ENCODE results near the gene AMOTL1. TPM values are rescaled to one million over a fixed set of nuclear protein-coding genes. Genes with fewer than 3 reads are reported as not detected.

AMOTL1 gene
- total and polyA plus RNA-seq, 3 experiments from 2014 or later = 0.12 to 0.78 (median 0.50) TPM

GRCh38 chr11:94739331-94739730 is 28.8 kb upstream of the AMOTL1 start:
- H3K27ac ChIP-seq (ENCODE audit: low read depth, low read length) = no peak overlapping the region
- no peaks in the 10 kb centered on the region for H3K9me3 Mint-ChIP-seq
- H3K4me3 Mint-ChIP-seq = no peak overlapping the region
- no peak for DNase-seq
- H3K27me3 Mint-ChIP-seq = peaks cover 23 to 37% of the 10 kb centered on the region in 2 donors
- H3K9me3 ChIP-seq (ENCODE audit: low read length) = no peaks in the 10 kb centered on the region
- peaks cover 8% of the 10 kb centered on the region for H3K27me3 ChIP-seq (ENCODE audit: insufficient read depth, low read length, poor library complexity, severe bottlenecking)
- H3K36me3 ChIP-seq (ENCODE audit: insufficient read depth, low read length) = no peaks in the 10 kb centered on the region
- H3K4me1 ChIP-seq (ENCODE audit: insufficient read depth, low read length) = no peaks in the 10 kb centered on the region
- CTCF ChIA-PET = no interaction called here
- POLR2A ChIA-PET = no interaction called here
- H3K4me3 ChIP-seq (ENCODE audit: low read length) = no peak overlapping the region
- H3K4me1 Mint-ChIP-seq = peaks cover 13 to 15% (median 15%) of the 10 kb centered on the region in 3 donors
- H3K27ac Mint-ChIP-seq = no peak overlapping the region
- no peaks in the 10 kb centered on the region for H3K36me3 Mint-ChIP-seq

- Mint-ChIP-seq H3K27ac (peak overlapping the region in 2 of 8 donors; percentile 51 to 71), H3K4me1 (peaks cover 13 to 15% (median 15%) of the 10 kb centered on the region in 3 donors), H3K27me3 (peaks cover 21 to 38% of the 10 kb centered on the region in 2 donors), H3K9me3 (no peaks in the 10 kb centered on the region), H3K4me3 (peak overlapping the region in 6 of 7 donors; percentile 2 to 74 (median 32)), H3K36me3 (no peaks in the 10 kb centered on the region)
- Histone ChIP-seq H3K27ac (ENCODE audit: low read depth, low read length) (no peak overlapping the region), H3K4me3 (ENCODE audit: low read length) (no peak overlapping the region), H3K36me3 (ENCODE audit: insufficient read depth, low read length) (no peaks in the 10 kb centered on the region), H3K9me3 (ENCODE audit: low read length) (no peaks in the 10 kb centered on the region), H3K27me3 (ENCODE audit: insufficient read depth, low read length, poor library complexity, severe bottlenecking) (peaks cover 8% of the 10 kb centered on the region), H3K4me1 (ENCODE audit: insufficient read depth, low read length) (no peaks in the 10 kb centered on the region)
- CTCF ChIA-PET = interaction anchor here (1.0 kb wide), 1 partner anchor 1724 kb away, joined by 3 read pairs; no protein-coding TSS in a partner anchor
- no peak for DNase-seq
- POLR2A ChIA-PET = no interaction called here
These were observed 27.8 kb upstream of the AMOTL1 start for GRCh38 chr11:94740083-94741021.

- Histone ChIP-seq H3K4me3 (ENCODE audit: low read length) (no peak overlapping the region), H3K27me3 (ENCODE audit: insufficient read depth, low read length, poor library complexity, severe bottlenecking) (peaks cover 8% of the 10 kb centered on the region), H3K9me3 (ENCODE audit: low read length) (no peaks in the 10 kb centered on the region), H3K36me3 (ENCODE audit: insufficient read depth, low read length) (no peaks in the 10 kb centered on the region), H3K27ac (ENCODE audit: low read depth, low read length) (no peak overlapping the region), H3K4me1 (ENCODE audit: insufficient read depth, low read length) (no peaks in the 10 kb centered on the region)
- H3K36me3 Mint-ChIP-seq = no peaks in the 10 kb centered on the region
- ChIA-PET CTCF (interaction anchor here (1.0 kb wide), 1 partner anchor 1723 kb away, joined by 3 read pairs; no protein-coding TSS in a partner anchor), POLR2A (no interaction called here)
- peaks cover 13 to 15% (median 15%) of the 10 kb centered on the region in 3 donors for H3K4me1 Mint-ChIP-seq
- H3K27ac Mint-ChIP-seq = peak overlapping the region in 2 of 8 donors; percentile 51 to 71
- peaks cover 19 to 46% of the 10 kb centered on the region in 2 donors for H3K27me3 Mint-ChIP-seq
- DNase-seq = no peak
- no peaks in the 10 kb centered on the region for H3K9me3 Mint-ChIP-seq
- H3K4me3 Mint-ChIP-seq = peak overlapping the region in 6 of 7 donors; percentile 17 to 74 (median 32)
These were observed 27.0 kb upstream of the AMOTL1 start for GRCh38 chr11:94741022-94741679.

GRCh38 chr11:94742665-94743064 is 25.5 kb upstream of the AMOTL1 start:
- no peaks in the 10 kb centered on the region for H3K9me3 ChIP-seq (ENCODE audit: low read length)
- peaks cover 26 to 54% of the 10 kb centered on the region in 2 donors for H3K27me3 Mint-ChIP-seq
- H3K4me3 Mint-ChIP-seq = no peak overlapping the region
- POLR2A ChIA-PET = no interaction called here
- peaks cover 13 to 15% (median 15%) of the 10 kb centered on the region in 3 donors for H3K4me1 Mint-ChIP-seq
- H3K27me3 ChIP-seq (ENCODE audit: insufficient read depth, low read length, poor library complexity, severe bottlenecking) = peaks cover 8% of the 10 kb centered on the region
- no peak overlapping the region for H3K27ac ChIP-seq (ENCODE audit: low read depth, low read length)
- no peaks in the 10 kb centered on the region for H3K36me3 Mint-ChIP-seq
- H3K9me3 Mint-ChIP-seq = no peaks in the 10 kb centered on the region
- DNase-seq = no peak
- H3K27ac Mint-ChIP-seq = peak overlapping the region in 1 of 8 donors; percentile 18
- H3K4me3 ChIP-seq (ENCODE audit: low read length) = no peak overlapping the region
- H3K36me3 ChIP-seq (ENCODE audit: insufficient read depth, low read length) = no peaks in the 10 kb centered on the region
- CTCF ChIA-PET = no interaction called here
- no peaks in the 10 kb centered on the region for H3K4me1 ChIP-seq (ENCODE audit: insufficient read depth, low read length)

- no peaks in the 10 kb centered on the region for H3K36me3 Mint-ChIP-seq
- H3K4me3 Mint-ChIP-seq = no peak overlapping the region
- POLR2A ChIA-PET = no interaction called here
These were observed 21.4 kb upstream of the AMOTL1 start for GRCh38 chr11:94746721-94747120.

GRCh38 chr11:94747146-94747545 is 21.0 kb upstream of the AMOTL1 start:
- Histone ChIP-seq H3K4me3 (ENCODE audit: low read length) (no peak overlapping the region), H3K27me3 (ENCODE audit: insufficient read depth, low read length, poor library complexity, severe bottlenecking) (no peaks in the 10 kb centered on the region), H3K27ac (ENCODE audit: low read depth, low read length) (no peak overlapping the region), H3K9me3 (ENCODE audit: low read length) (no peaks in the 10 kb centered on the region), H3K4me1 (ENCODE audit: insufficient read depth, low read length) (no peaks in the 10 kb centered on the region), H3K36me3 (ENCODE audit: insufficient read depth, low read length) (no peaks in the 10 kb centered on the region)
- no peak for DNase-seq
- Mint-ChIP-seq H3K4me3 (no peak overlapping the region), H3K4me1 (no peaks in the 10 kb centered on the region), H3K27ac (no peak overlapping the region), H3K27me3 (peaks cover 33 to 81% of the 10 kb centered on the region in 2 donors), H3K36me3 (no peaks in the 10 kb centered on the region), H3K9me3 (peaks cover 0 to 2% (median 0%) of the 10 kb centered on the region in 5 donors)
- ChIA-PET CTCF (no interaction called here), POLR2A (no interaction called here)

More at GRCh38 chr11:94746721-94747120, 21.4 kb upstream of the AMOTL1 start:
- no peaks in the 10 kb centered on the region for H3K4me1 ChIP-seq (ENCODE audit: insufficient read depth, low read length)
- H3K4me1 Mint-ChIP-seq = peaks cover 2 to 4% (median 3%) of the 10 kb centered on the region in 3 donors
- no peaks in the 10 kb centered on the region for H3K27me3 ChIP-seq (ENCODE audit: insufficient read depth, low read length, poor library complexity, severe bottlenecking)
- peaks cover 33 to 81% of the 10 kb centered on the region in 2 donors for H3K27me3 Mint-ChIP-seq
- H3K4me3 ChIP-seq (ENCODE audit: low read length) = no peak overlapping the region
- no peak overlapping the region for H3K27ac Mint-ChIP-seq
- CTCF ChIA-PET = no interaction called here
- H3K9me3 Mint-ChIP-seq = peaks cover 0 to 2% (median 0%) of the 10 kb centered on the region in 5 donors
- H3K27ac ChIP-seq (ENCODE audit: low read depth, low read length) = no peak overlapping the region
- no peaks in the 10 kb centered on the region for H3K9me3 ChIP-seq (ENCODE audit: low read length)
- DNase-seq = no peak
- no peaks in the 10 kb centered on the region for H3K36me3 ChIP-seq (ENCODE audit: insufficient read depth, low read length)

GRCh38 chr11:94747601-94748041 is 20.5 kb upstream of the AMOTL1 start:
- Mint-ChIP-seq H3K4me1 (no peaks in the 10 kb centered on the region), H3K4me3 (no peak overlapping the region), H3K27ac (no peak overlapping the region), H3K9me3 (peaks cover 0 to 2% (median 0%) of the 10 kb centered on the region in 5 donors), H3K36me3 (no peaks in the 10 kb centered on the region), H3K27me3 (peaks cover 28 to 81% of the 10 kb centered on the region in 2 donors)
- H3K4me1 ChIP-seq (ENCODE audit: insufficient read depth, low read length) = no peaks in the 10 kb centered on the region
- no peak for DNase-seq
- CTCF ChIA-PET = no interaction called here
- no peaks in the 10 kb centered on the region for H3K9me3 ChIP-seq (ENCODE audit: low read length)
- no peak overlapping the region for H3K4me3 ChIP-seq (ENCODE audit: low read length)
- POLR2A ChIA-PET = no interaction called here
- H3K36me3 ChIP-seq (ENCODE audit: insufficient read depth, low read length) = no peaks in the 10 kb centered on the region
- H3K27ac ChIP-seq (ENCODE audit: low read depth, low read length) = no peak overlapping the region
- H3K27me3 ChIP-seq (ENCODE audit: insufficient read depth, low read length, poor library complexity, severe bottlenecking) = no peaks in the 10 kb centered on the region

- POLR2A ChIA-PET = no interaction called here
- H3K4me3 Mint-ChIP-seq = no peak overlapping the region
- no peak for DNase-seq
These were observed 18.8 kb upstream of the AMOTL1 start for GRCh38 chr11:94749369-94749768.

More at GRCh38 chr11:94749369-94749768, 18.8 kb upstream of the AMOTL1 start:
- no peak overlapping the region for H3K27ac ChIP-seq (ENCODE audit: low read depth, low read length)
- CTCF ChIA-PET = no interaction called here
- peaks cover 17 to 82% of the 10 kb centered on the region in 2 donors for H3K27me3 Mint-ChIP-seq
- no peaks in the 10 kb centered on the region for H3K36me3 ChIP-seq (ENCODE audit: insufficient read depth, low read length)
- no peak overlapping the region for H3K27ac Mint-ChIP-seq
- H3K27me3 ChIP-seq (ENCODE audit: insufficient read depth, low read length, poor library complexity, severe bottlenecking) = no peaks in the 10 kb centered on the region
- H3K4me1 Mint-ChIP-seq = no peaks in the 10 kb centered on the region
- H3K4me3 ChIP-seq (ENCODE audit: low read length) = no peak overlapping the region
- H3K9me3 ChIP-seq (ENCODE audit: low read length) = no peaks in the 10 kb centered on the region
- peaks cover 0 to 2% (median 0%) of the 10 kb centered on the region in 5 donors for H3K9me3 Mint-ChIP-seq
- no peaks in the 10 kb centered on the region for H3K36me3 Mint-ChIP-seq
- H3K4me1 ChIP-seq (ENCODE audit: insufficient read depth, low read length) = no peaks in the 10 kb centered on the region
